Ascending aorta (tissue), 2 donors: ENCODE data around the gene TOM1L2. TPM values are rescaled to one million over a fixed set of nuclear protein-coding genes. Genes with fewer than 3 reads are reported as not detected.

Source experiments
- DNase-seq, 2 donors: peaks; one replicate each; pipeline ENCODE4 v3.0.0-alpha.2; 2019; ENCODE audit warnings: low spot score in 2 of 2
- H3K27ac ChIP-seq, 2 donors: fragments of 200-600 bp; sonication (generic); one replicate each; pipeline ENCODE4 v1.5.1; 2016 to 2017; ENCODE audit warnings: mild to moderate bottlenecking in 1 of 2
- H3K27me3 ChIP-seq: fragments of 200-600 bp; sonication (generic); one replicate; pipeline ENCODE4 v1.5.1; 2017
- H3K36me3 ChIP-seq, 2 donors: fragments of 200-600 bp; sonication (generic); one replicate each; pipeline ENCODE4 v1.5.1; 2016
- H3K4me1 ChIP-seq, 2 donors: fragments of 200-600 bp; sonication (generic); one replicate each; pipeline ENCODE4 v1.5.1; 2016 to 2017; ENCODE audit warnings: mild to moderate bottlenecking in 1 of 2
- H3K4me3 ChIP-seq, 2 donors: fragments of 200-600 bp; sonication (generic); one replicate each; pipeline ENCODE4 v1.5.1; 2016 to 2017; ENCODE audit warnings: mild to moderate bottlenecking in 1 of 2
- H3K9me3 ChIP-seq, 2 donors: fragments of 200-600 bp; sonication (generic); one replicate each; pipeline ENCODE4 v1.5.1; 2016
- intact Hi-C: fragments of 100-400 bp; cut with DNase I; formaldehyde crosslinking; loops from one replicate; pipeline ENCODE4 v1.15.1; 2023
- total RNA-seq: library from RNA; depleted of rRNA; stranded (reverse); fragments of >200 nt; gene quantifications from one replicate; pipeline ENCODE4 v1.1.0, GENCODE V29; 2016
- TF ChIP-seq, protein P1 (sequence below), 3 experiments: fragments of 200-600 bp in 2 of 3; fragments of 450-650 bp in 1 of 3; sonication (generic) in 2 of 3; IDR thresholded peaks; one replicate each; pipeline ENCODE4 v1.5.1; 2016 to 2019; ENCODE audit warnings: antibody characterized with exemption in 3 of 3, mild to moderate bottlenecking in 1 of 3, moderate library complexity in 1 of 3

Gene TOM1L2
- total RNA-seq, 1 donor from 2014 or later, result 39.0 TPM

DNA sequence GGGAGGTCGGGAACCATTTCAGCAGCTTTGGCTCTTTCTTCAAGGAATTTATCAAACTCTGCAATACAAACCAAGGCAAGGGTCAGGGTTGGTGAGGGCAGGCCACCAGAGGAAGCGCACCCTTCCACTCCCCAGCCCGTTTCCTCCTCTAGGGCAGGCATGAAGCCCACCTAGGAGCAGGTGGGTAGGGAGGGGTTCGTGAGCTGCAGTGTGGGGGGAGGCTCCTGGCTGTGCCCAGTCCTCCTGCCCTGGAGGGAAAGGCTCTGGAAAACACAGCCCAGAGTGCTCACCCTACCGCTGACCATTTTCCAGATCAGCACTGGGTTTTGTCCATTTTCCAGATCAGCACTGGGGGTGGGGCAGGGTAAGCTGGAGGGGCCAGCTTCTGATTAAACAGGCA, 124.5 kb downstream of the TOM1L2 start:
- Histone ChIP-seq H3K4me3 (no peak overlapping the region), H3K9me3 (no peaks in the 10 kb centered on the region), H3K4me1 (peaks cover 9 to 20% of the 10 kb centered on the region in 2 donors), H3K36me3 (peaks cover 10 to 14% of the 10 kb centered on the region in 2 donors), H3K27ac (peak overlapping the region in 1 of 2 donors; percentile 53), H3K27me3 (no peaks in the 10 kb centered on the region)
- intact Hi-C loops, result no loop called here
- no peak for DNase-seq
- TF ChIP-seq, protein P1, sequence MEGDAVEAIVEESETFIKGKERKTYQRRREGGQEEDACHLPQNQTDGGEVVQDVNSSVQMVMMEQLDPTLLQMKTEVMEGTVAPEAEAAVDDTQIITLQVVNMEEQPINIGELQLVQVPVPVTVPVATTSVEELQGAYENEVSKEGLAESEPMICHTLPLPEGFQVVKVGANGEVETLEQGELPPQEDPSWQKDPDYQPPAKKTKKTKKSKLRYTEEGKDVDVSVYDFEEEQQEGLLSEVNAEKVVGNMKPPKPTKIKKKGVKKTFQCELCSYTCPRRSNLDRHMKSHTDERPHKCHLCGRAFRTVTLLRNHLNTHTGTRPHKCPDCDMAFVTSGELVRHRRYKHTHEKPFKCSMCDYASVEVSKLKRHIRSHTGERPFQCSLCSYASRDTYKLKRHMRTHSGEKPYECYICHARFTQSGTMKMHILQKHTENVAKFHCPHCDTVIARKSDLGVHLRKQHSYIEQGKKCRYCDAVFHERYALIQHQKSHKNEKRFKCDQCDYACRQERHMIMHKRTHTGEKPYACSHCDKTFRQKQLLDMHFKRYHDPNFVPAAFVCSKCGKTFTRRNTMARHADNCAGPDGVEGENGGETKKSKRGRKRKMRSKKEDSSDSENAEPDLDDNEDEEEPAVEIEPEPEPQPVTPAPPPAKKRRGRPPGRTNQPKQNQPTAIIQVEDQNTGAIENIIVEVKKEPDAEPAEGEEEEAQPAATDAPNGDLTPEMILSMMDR (IDR thresholded peaks at IDR 0.05), result no peak

DNA sequence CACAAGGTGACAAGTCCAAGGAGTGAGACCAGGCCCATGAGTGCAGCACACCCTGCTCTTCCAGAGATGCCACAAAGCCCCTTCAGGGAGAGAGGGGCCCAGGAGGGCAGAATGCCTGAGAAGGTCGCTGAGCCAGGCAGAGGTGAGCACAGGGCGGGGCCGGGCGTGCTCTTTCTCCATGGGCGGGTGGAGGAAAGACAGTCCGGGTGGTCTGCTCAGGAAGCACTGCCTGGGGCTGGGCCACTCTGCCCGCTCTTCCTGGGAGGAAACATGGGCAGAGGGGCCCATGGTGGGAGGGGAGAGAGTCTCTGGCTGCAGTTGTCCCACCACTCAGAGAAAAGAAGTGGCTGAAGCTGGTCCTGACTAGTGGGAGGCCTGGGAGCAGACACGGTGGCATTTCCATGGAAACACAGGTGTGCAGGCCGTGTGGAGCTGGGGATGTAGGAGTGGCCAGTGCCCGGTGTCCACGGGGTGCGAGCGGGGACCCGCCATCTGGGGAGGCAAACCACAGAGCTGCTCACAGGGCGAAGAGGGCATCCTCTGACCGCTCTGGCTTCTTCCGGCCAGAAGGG, 125.0 kb downstream of the TOM1L2 start:
- intact Hi-C loops, result no loop called here
- Histone ChIP-seq H3K4me1 (peaks cover 9 to 20% of the 10 kb centered on the region in 2 donors), H3K9me3 (no peaks in the 10 kb centered on the region), H3K36me3 (peaks cover 10 to 14% of the 10 kb centered on the region in 2 donors), H3K4me3 (no peak overlapping the region), H3K27ac (no peak overlapping the region), H3K27me3 (no peaks in the 10 kb centered on the region)
- no peak for DNase-seq
- TF ChIP-seq, protein P1 (IDR thresholded peaks at IDR 0.05), result no peak

DNA sequence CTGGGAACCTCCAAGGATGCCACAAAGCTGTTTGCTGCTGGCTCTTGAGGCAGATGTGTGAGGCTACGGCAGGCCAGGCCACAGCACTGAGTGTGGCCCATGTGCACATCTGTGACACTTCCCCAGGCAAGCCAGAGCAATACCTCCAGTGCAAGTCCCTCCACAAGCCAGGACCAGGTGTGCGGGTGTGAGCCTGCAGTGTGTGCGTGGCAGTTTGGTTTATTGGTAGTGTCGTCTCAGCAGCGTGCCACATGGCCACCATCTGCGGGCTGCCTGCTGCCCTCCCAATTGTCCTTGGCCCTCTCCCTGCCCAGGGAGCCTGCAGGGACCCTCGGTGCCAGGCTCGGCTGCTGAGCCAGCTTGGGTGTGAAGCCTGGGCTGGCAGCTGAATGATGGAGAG, 125.6 kb downstream of the TOM1L2 start:
- DNase-seq, result no peak
- Histone ChIP-seq H3K4me1 (peaks cover 9 to 20% of the 10 kb centered on the region in 2 donors), H3K36me3 (peaks cover 7 to 14% of the 10 kb centered on the region in 2 donors), H3K4me3 (no peak overlapping the region), H3K9me3 (no peaks in the 10 kb centered on the region), H3K27me3 (no peaks in the 10 kb centered on the region), H3K27ac (no peak overlapping the region)
- TF ChIP-seq, protein P1 (IDR thresholded peaks at IDR 0.05), result no peak
- intact Hi-C loops, result no loop called here

DNA sequence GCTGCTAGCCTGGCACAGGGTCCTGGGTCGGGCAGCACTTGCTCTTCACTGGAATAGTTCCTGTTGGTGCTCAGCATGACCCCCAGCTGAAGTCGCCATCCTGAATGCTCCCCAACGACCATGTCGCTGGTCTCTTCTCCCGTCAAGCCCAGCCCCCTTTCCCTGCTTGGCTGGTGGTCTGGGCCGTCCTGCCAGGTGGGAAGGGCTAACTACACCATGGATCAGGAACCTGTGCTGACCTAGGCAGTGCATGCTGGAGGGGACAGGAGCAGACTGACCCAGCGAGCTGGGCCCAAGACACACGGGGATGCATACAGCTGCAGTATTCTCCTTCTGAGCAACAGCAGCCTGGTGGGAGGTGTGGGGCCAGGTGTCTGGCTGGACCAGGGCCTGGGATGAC, 126.2 kb downstream of the TOM1L2 start:
- Histone ChIP-seq H3K36me3 (peaks cover 7 to 14% of the 10 kb centered on the region in 2 donors), H3K4me3 (no peak overlapping the region), H3K27ac (no peak overlapping the region), H3K9me3 (no peaks in the 10 kb centered on the region), H3K4me1 (peaks cover 9 to 24% of the 10 kb centered on the region in 2 donors), H3K27me3 (no peaks in the 10 kb centered on the region)
- TF ChIP-seq, protein P1 (IDR thresholded peaks at IDR 0.05), result no peak
- intact Hi-C loops, result no loop called here
- no peak for DNase-seq

DNA sequence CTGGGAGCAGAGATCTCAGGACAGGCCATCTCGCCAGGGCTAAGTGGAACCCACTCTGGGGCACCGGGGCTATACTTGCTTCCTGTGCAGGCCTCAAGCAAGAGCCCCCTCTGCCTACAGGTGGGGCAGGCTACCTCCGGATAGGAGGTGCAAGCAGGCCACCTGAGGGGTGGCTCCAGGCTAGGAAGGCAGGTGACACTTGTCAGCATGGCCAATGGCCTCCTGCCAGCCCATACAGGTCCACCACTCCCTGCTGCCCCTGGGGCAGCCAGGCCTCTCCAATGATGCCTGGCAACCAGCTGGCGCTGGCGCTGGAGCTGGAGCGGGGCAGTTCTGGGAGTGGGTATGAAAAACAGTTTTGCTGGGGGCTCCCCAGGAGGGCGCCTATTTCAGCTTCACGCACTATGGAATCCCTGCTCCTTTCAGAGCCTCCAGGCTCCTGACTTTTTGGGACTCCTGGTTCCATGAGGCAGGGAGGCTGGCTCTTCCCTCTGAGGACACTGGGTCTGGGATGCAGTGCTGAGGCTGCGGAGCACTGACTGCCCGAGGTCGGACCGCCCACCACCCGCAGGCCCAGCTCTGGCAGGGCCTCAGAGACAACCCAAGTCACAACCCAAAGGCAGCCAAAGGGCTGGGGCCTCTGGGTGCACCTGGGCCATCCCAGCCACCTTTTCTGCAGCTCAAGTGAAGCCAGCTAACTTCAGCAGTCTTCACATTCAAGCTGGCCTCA, 127.0 kb downstream of the TOM1L2 start:
- no peak overlapping the region for H3K4me3 ChIP-seq
- no peaks in the 10 kb centered on the region for H3K9me3 ChIP-seq
- intact Hi-C loops, result no loop called here
- DNase-seq, result no peak
- H3K4me1 ChIP-seq, result peaks cover 9 to 32% of the 10 kb centered on the region in 2 donors
- TF ChIP-seq, protein P1 (IDR thresholded peaks at IDR 0.05), result no peak
- H3K27ac ChIP-seq, result no peak overlapping the region
- no peaks in the 10 kb centered on the region for H3K27me3 ChIP-seq
- H3K36me3 ChIP-seq, result peaks cover 7 to 14% of the 10 kb centered on the region in 2 donors
